Type B pancreatic cell (in vitro differentiated cells): ENCODE measurements around the gene ITIH3. TPM values are rescaled to one million over a fixed set of nuclear protein-coding genes. Genes with fewer than 3 reads are reported as not detected.
A peak's percentile ranks its signal among the peaks of the same experiment; 100 is the strongest.

Experiments used
- DNase-seq: peaks from one replicate; pipeline ENCODE4 v3.0.0; 2021; ENCODE audit warnings: mixed read lengths; ENCODE audit not compliant: unreplicated experiment; ENCODE audit errors: extremely low spot score
- H3K27ac Mint-ChIP-seq: 2 replicates; pipeline ENCODE4 v1.8.0; 2021; ENCODE audit warnings: mild to moderate bottlenecking, mixed read lengths
- H3K27me3 Mint-ChIP-seq: 2 replicates; pipeline ENCODE4 v1.8.0; 2021; ENCODE audit warnings: mixed read lengths
- H3K36me3 Mint-ChIP-seq: 2 replicates; pipeline ENCODE4 v1.8.0; 2021; ENCODE audit warnings: mixed read lengths
- H3K4me1 Mint-ChIP-seq: one replicate; pipeline ENCODE4 v1.8.0; 2021; ENCODE audit warnings: mixed read lengths; ENCODE audit not compliant: unreplicated experiment
- H3K4me3 Mint-ChIP-seq: 2 replicates; pipeline ENCODE4 v1.8.0; 2021; ENCODE audit warnings: mild to moderate bottlenecking, mixed read lengths
- H3K9me3 Mint-ChIP-seq: 2 replicates; pipeline ENCODE4 v1.8.0; 2021; ENCODE audit warnings: mixed read lengths
- total RNA-seq: library from RNA; stranded (reverse); gene quantifications from 2 replicates; pipeline ENCODE4 v1.2.1, GENCODE V29; 2021; ENCODE audit warnings: low replicate concordance
- TF ChIP-seq, protein P1 (sequence below): fragments of 200-600 bp; sonication (generic); conservative IDR thresholded peaks from 2 replicates; pipeline ENCODE4 v1.5.0; 2021; ENCODE audit warnings: antibody characterized with exemption, mild to moderate bottlenecking

Gene ITIH3
- total RNA-seq, 1 donor from 2014 or later: 0.97 TPM

DNA sequence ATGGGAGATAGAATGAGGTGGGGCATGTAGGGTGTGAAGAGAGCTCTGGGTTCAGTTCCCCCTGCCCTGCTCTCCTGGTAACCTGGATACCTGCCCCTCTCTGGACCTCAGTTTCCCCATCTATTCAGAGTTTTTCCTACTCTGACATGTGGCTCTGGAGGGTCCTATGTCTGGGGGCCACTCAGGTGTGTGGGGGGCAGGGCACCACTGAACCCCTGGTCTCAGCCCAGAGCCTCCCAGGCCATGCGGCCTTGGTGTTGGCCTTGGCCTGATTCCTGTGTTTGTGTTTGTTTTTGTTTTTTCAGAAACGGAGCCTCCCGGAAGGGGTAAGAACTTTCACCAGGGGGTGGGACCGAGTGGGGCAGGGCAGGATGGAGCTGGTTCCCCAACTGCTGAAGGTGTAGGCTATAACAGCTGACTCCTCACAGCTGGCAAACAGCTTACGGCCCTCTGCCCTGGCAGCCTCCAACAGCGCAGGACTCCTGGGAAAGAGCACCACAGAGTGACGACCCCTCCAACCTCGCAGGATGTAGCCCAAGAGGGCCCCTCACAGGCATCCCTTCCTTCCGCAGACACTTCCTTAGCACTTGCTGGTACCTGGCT, 803 bp downstream of the ITIH3 start:
- H3K36me3 Mint-ChIP-seq: no peaks in the 10 kb centered on the region
- TF ChIP-seq, protein P1, sequence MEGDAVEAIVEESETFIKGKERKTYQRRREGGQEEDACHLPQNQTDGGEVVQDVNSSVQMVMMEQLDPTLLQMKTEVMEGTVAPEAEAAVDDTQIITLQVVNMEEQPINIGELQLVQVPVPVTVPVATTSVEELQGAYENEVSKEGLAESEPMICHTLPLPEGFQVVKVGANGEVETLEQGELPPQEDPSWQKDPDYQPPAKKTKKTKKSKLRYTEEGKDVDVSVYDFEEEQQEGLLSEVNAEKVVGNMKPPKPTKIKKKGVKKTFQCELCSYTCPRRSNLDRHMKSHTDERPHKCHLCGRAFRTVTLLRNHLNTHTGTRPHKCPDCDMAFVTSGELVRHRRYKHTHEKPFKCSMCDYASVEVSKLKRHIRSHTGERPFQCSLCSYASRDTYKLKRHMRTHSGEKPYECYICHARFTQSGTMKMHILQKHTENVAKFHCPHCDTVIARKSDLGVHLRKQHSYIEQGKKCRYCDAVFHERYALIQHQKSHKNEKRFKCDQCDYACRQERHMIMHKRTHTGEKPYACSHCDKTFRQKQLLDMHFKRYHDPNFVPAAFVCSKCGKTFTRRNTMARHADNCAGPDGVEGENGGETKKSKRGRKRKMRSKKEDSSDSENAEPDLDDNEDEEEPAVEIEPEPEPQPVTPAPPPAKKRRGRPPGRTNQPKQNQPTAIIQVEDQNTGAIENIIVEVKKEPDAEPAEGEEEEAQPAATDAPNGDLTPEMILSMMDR: no peak
- no peaks in the 10 kb centered on the region for H3K27me3 Mint-ChIP-seq
- no peak for DNase-seq
- H3K9me3 Mint-ChIP-seq: no peaks in the 10 kb centered on the region
- no peak overlapping the region for H3K27ac Mint-ChIP-seq
- peaks cover 8% of the 10 kb centered on the region for H3K4me1 Mint-ChIP-seq
- H3K4me3 Mint-ChIP-seq: no peak overlapping the region

- H3K9me3 Mint-ChIP-seq: no peaks in the 10 kb centered on the region
- H3K27me3 Mint-ChIP-seq: no peaks in the 10 kb centered on the region
- peaks cover 8% of the 10 kb centered on the region for H3K4me1 Mint-ChIP-seq
- no peak overlapping the region for H3K27ac Mint-ChIP-seq
- H3K36me3 Mint-ChIP-seq: no peaks in the 10 kb centered on the region
- no peak overlapping the region for H3K4me3 Mint-ChIP-seq
- TF ChIP-seq, protein P1: no peak
- DNase-seq: no peak
Measured at GRCh38 chr3:52796411-52796810, 1.8 kb downstream of the ITIH3 start.

DNA sequence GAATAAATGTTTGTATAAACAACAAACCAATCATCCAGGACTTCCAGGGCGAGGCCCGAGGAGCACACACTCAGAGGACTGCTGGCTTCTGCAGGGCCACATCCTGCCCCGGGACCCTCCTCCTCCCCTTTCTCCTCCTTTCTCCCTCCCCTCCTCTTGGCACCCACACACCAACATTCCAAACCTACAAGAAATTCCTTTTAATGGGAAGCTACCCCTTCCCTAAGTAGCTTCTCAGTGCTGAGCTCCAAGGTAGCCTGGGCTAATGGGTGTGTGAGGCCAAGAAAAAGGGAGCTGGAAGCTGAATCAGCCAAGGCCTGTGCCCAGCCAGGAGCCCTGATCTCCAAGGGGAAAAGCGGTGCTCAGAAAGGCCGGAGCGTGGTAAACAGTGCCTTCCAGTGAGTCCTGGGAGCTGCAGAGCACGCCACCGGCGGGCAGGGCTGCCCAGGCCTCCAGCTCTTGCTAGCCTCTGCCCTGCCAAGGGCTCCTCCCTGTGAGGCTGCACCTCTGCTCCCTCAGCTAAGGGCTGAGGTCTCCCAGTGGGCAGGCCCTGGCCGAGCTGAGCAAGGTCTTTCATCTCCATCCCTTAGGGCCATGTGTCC, 3.9 kb downstream of the ITIH3 start:
- Mint-ChIP-seq H3K4me1 (peaks cover 8% of the 10 kb centered on the region), H3K27me3 (no peaks in the 10 kb centered on the region), H3K27ac (no peak overlapping the region), H3K36me3 (no peaks in the 10 kb centered on the region), H3K9me3 (no peaks in the 10 kb centered on the region), H3K4me3 (no peak overlapping the region)
- DNase-seq: no peak
- TF ChIP-seq, protein P1: no peak

GRCh38 chr3:52798978-52799476, 4.4 kb downstream of the ITIH3 start:
- TF ChIP-seq, protein P1: peak; percentile 70
- DNase-seq: no peak
- Mint-ChIP-seq H3K27ac (no peak overlapping the region), H3K9me3 (no peaks in the 10 kb centered on the region), H3K27me3 (no peaks in the 10 kb centered on the region), H3K36me3 (no peaks in the 10 kb centered on the region), H3K4me3 (no peak overlapping the region), H3K4me1 (peaks cover 6% of the 10 kb centered on the region)

DNA sequence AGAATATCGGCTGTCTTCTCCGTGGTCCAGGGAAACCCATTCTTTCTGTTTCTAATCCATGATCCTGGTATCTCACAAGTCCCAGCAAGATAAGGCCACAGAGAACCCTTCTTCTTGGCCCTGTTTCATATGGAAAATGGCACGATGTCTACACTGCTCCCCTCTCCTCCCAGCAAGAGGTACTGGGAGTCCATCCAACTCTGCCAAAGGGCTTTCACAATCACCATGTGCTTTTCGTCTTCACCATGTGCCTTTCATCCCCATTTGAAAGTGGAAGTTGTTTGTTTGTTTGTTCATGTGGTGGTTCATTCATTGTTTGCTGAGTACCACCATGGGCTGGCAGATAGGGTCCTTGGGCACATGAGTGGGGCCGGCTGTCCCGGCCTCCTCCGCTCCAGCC, 5.5 kb downstream of the ITIH3 start:
- no peak overlapping the region for H3K27ac Mint-ChIP-seq
- no peaks in the 10 kb centered on the region for H3K9me3 Mint-ChIP-seq
- DNase-seq: no peak
- H3K4me3 Mint-ChIP-seq: no peak overlapping the region
- H3K4me1 Mint-ChIP-seq: no peaks in the 10 kb centered on the region
- no peaks in the 10 kb centered on the region for H3K36me3 Mint-ChIP-seq
- TF ChIP-seq, protein P1: no peak
- no peaks in the 10 kb centered on the region for H3K27me3 Mint-ChIP-seq
